ENCODE measurements around the gene IL17B.

IL17B gene, protein sequence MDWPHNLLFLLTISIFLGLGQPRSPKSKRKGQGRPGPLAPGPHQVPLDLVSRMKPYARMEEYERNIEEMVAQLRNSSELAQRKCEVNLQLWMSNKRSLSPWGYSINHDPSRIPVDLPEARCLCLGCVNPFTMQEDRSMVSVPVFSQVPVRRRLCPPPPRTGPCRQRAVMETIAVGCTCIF

DNA sequence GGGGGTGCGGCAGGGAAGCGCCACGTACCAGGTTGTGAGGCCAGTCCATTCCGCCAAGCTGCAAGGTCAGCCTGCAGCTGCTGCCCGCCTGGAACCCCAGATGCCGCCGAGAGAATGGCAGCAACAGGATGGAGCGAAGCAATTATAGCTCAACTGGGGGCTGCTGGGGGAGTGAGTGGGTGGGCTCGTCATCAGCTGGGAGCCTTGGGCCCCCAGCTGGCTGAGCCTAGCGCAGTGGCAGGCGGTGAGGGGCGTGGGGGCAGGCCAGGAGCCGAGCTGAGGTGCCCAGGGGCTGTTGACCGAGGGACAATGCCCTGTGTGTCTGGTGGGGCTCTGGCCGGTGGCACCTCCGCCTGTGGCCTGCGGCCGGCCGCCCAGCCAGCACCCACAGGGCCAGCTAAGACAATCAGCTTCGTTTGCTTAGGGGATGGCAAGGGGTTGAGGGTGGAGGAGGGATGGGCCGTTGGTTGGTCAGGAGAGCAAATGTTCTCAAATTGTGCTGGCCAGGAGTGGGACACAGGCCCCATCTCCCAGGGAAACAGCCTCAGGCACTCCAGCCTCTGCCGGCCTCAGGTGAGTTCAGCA lies at the start of gene IL17B:
TSS of gene IL17B (minus strand) at position 116 of the 585 bp plus-strand sequence. CDS start at position 49, 67 bp downstream.
- DNase-seq: no peak

GRCh38 chr5:149428032-149428431 lies 48.9 kb upstream of the IL17B start:
- DNase-seq: no peak

DNA sequence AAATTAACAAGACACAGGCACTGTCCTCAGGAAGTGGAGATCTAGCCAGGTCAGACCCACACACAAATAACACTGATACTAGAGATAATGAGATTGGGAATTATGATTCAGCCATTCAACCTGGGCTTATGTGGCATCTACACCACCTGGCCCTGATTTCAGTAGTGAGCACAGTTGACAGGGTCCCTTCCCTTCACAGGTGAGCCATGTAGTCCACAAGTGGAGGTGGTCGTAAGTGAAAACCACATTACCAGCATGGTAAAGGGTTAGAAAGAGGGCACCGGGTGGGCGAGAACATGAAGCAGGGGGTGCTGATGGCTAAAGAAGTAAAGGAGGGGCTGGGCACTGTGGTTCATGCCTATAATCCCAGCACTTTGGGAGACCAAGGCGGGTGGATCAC lies 48.3 kb upstream of the IL17B start:
- DNase-seq: no peak

DNA sequence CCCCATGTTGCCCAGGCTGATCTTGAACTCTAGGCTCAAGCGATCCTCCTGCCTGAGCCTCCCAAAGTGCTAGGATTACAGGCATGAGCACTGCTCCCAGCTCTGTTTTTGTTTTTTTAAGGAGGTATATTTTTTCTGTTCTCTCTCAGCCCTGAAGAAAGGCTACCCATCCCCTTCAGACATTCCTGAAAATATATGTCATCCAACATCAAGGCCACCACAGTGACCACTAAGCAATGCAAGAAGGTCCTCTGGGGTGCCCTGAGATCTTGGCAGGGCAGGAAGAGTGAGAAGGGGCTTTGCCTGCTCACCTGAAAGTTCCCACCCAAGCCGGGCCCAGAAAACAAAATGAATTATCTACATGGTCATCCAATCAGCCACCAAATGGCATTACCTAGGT lies 47.8 kb upstream of the IL17B start:
- no peak for DNase-seq

- no peak for DNase-seq
Measured at GRCh38 chr5:149425729-149426128, 46.6 kb upstream of the IL17B start.

DNA sequence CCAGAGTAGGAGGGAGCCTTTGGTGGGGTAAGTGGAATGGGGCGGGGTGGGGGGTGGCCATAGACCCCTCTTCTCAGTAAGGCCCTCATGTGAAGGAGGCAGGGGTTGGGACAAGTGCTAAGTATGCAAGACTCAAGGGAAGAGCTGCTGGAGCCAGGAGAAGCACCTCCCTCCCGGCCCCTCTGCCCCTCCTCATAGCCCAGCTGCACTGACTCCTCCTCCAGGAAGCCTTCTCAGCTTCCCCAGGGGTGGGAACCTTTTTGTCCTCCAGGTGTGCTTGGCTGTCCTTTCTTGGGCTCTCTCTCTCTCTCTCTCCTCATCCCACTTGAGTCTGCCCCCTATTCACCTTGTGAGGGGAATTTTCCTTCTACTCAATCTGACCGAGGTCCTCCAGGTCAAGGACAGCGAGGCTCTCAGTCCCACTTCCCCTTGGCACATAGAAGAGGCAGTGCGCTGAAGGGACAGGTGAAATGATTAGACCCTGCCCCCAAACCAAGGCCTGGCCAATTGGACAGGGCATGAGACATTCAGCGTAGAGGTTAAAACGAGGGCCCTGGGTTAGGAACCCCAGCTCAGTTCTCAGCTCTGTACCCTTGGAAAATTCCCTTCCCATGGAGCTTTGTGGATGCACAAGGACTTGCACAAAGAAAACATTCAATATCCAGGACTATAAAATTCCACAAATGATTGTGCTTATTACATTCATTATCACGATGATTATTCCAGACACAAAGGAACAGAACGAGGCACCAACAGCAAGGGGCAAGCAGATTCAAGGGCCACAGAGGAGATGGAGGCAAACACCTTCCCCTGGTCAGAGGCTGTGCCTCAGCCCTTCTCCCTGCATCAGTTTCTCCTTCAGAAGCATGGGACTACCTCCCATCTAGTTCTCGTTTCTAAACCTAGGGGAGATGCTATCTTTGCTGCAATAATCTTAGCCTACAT lies 45.6 kb upstream of the IL17B start:
- DNase-seq: no peak

GRCh38 chr5:149423794-149424268 lies 44.7 kb upstream of the IL17B start:
- no peak for DNase-seq

GRCh38 chr5:149423049-149423793 lies 44.1 kb upstream of the IL17B start:
- no peak for DNase-seq

GRCh38 chr5:149422366-149423048 lies 43.4 kb upstream of the IL17B start:
- DNase-seq: no peak

DNA sequence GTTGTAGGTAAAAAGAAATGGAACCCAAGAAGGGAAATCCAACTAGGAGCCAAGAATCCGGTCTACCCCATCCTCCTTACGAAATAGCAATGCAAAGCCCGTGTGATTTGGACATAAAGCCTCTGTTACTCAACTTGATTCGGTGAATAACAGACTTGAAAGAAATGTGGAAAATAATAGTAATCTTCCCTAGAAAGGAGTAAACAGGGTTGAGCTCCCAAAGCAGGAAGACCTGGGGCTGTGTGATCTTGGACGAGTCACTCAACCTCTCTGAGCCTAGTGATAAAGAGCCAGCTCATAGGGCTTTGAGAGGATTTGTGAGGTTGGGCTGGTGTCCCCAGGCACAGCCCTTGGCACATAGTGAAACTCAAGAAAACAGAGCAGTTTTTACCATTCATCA lies 42.7 kb upstream of the IL17B start:
- no peak for DNase-seq

- DNase-seq: no peak
Measured at GRCh38 chr5:149421372-149421685, 42.2 kb upstream of the IL17B start.

DNA sequence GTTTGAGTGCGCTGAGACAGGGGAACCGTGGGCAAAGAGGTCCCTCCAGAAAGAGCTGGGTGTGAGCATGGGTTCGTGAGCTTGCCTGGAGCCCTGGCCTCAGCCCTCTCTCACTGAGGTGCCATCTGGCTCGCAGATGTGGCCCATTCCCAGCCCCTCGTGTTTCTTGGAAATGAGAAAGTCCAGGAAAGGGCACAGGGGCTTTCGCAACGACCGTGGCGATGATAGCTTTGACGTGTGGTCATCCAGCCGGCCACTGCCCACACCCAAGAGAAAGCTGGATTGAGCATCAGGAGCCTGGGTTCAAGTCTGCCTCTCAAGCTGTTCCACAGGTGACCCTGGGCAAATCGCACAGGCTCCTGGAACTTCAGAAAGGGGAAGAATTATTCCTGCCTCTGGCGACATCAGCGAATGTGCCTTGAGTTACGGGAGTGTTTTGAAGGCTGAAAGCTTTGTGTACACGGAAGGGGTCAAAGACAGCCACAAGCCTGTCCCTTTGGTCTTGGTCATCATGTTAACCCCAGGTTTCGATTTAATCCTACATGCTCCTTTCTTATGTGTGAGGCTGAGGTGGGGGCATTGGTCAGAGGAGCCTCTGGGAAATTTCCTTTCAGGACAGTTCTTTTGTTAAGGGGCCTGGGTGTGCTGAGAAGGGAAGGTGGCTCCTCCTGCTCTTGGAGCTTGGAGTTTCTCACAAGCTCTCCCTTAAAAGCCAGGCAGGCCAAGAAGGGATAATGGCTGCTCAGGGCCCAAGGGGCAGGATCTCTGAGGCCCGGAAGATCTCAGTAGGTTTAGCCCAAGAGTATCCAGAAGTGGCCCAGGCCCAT lies 41.7 kb upstream of the IL17B start:
- no peak for DNase-seq

GRCh38 chr5:149419859-149420544 lies 40.9 kb upstream of the IL17B start:
- no peak for DNase-seq

GRCh38 chr5:149419532-149419858 lies 40.4 kb upstream of the IL17B start:
- DNase-seq: no peak

DNA sequence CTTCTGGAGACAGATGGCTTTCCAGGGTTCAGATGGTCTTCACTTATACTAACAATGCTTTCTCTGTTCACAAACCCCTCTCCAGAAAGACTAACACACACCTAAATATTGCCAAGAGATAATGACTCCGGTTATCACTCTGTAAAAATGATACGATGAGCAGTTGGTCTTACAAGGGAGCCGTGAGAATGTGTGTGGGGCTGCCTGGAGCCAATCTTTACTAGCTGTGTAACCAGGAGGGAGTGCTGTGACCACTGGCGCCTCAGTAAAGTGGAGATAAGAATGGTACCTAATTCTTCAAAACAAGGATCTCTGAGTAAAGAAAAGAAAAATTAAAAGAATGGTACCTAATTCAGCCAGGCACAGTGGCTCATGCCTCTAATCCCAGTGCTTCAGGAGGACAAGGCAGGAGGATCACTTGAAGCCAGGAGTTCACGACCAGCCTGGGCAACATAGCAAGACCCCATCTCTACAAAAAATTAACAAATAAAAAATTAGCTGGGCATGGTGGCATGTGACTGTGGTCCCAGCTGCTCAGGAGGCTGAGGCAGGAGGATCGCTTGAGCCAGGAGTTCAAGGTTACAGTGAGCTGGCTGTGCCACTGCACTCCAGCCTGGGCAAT lies 39.9 kb upstream of the IL17B start:
- DNase-seq: no peak

DNA sequence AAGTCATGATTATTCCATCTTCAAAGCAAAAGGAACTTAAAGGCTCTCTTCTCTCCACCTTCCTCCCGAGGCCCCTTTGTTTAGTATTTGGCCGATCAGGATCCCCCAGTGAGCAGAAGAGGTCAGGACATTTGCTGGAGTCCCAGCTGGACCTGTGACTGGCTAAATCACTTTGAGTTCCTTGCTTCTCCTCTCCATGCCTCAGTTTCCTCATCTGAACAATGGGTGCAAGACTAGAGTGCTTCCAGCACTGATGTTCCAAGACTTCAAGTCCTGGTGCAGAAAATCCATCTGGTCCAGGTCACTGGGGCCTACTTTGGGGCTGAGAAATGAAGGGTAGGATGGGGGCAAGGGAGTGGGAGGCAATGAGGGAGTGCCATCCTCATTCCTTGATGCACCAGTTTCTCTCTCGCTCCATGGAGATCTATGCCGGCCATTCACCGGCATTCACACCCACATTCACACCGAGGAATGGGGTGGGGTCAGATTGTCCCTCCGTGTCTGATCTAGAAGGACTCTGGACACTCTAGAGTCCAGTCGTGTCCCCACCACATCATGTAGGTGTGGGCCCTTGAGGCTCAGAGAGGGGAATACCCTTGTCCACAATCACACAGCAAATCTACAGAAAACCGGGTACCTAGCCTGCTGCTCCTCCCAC lies 38.7 kb upstream of the IL17B start:
- DNase-seq: no peak

DNA sequence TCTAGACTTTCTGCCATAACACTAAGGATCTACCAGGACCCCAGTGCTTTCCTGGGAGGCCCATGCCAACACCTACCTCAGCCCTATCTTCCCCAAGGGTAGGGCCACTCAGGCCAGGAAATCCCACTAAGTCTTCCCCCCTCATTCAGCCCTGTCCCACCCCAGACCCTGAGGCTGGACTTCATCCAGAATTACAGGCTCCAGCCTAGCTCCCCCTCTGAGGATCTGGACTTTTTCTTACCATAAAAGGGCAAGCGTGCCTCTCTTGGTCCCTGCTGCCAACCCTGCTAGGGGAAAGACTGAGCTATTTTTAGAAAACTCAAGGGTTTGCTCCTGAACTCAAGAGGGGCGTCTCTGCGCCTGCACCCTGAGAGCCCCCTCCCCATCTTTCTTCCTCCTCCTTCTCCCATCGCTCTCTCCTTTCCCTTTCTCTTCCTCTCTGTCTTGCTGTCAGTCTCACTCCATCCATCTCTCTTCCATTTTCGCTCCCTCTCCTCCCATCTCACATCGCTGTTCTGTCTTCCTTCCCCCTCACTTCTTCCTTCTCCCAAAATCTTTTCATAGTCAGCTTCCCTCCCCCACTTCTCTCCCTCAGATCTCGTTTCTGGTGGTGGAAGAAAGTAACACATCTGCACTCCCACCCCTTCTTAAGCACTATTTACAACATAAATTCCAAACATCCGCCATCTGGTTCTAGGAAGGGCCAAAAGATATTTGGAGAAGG lies 38.1 kb upstream of the IL17B start:
- DNase-seq: no peak

DNA sequence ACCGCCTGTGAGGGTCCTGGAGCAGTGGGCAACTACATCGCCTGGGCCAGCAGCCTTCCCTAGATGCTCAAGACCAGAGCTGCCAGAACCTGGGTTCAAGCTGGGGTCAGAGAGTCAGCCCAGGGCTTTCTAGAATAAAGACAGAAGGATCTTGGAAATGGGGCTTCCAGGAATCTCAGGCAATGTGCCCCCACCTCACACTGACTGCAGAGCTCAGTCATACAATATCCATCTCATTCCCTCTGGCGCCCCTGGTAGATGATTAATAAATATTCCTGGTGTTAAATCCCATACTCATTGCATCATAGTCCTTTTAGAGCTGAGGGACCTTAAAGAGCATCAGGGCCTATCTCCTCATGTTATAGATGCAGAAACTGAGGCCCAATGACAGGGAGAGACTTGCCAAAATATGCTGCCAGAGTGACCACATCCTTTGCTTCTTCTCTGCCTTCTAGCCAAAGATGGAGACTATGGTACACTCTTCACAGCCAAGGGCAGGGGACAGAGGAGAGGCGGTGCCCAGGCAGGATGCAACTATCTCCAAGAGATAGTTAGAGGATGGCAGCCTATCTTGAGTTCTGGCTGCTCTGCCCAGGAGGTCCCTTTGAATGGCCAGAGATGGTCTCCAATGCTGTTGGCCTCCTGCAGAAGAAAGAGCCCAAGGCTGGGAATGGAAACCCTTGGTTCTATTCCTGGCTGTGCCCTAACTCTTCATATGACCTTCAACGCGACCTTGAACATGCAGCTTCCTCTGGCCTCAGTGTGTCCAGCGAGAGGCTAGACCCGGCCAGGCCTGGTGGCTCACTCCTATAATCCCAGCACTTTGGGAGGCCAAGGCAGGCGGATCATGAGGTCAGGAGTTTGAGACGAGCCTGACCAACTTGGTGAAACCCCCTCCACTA lies 36.2 kb upstream of the IL17B start:
- DNase-seq: no peak

Measured in midbrain (tissue), 1 donor.